ENCODE data around the gene RNU5B-1. TPM values are rescaled to one million over a fixed set of nuclear protein-coding genes. Genes with fewer than 3 reads are reported as not detected.

The RNU5B-1 gene
- total and polyA plus RNA-seq, 7 donors, result 12.8 to 34.0 (median 13.9) TPM; not detected in 4

DNA sequence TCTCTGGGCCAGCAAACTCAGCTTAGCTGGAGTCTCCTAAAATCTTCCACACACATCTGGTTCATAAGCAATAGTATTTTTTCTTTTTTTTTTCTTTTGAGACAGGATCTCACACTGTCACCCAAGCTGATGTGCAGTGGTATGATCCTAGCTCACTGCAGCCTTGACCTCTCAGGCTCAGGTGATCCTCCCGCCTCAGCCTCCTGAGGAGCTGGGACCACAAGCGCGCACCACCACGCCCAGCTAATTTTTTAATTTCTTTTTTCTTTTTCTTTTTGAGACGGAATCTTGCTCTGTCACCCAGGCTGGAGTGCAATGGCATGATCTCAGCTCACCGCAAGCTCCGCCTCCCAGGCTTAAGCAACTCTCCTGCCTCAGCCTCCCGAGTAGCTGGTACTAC lies 34.3 kb downstream of the RNU5B-1 start:
- no peaks in the 10 kb centered on the region for H3K4me1 ChIP-seq
- no peak overlapping the region for H3K4me3 ChIP-seq
- no peak for ATAC-seq
- H3K27me3 ChIP-seq (ENCODE audit: insufficient read depth in 3 of 3, low read length in 2 of 3), result peaks cover 0 to 2% (median 0%) of the 10 kb centered on the region in 3 donors
- no peaks in the 10 kb centered on the region for H3K9me3 ChIP-seq
- WGBS, 3 donors, result 91 to 96% (median 93%) methylated on average over 8 of the region's 8 CpGs
- no peak for DNase-seq
- no peak overlapping the region for H3K27ac ChIP-seq
- no peaks in the 10 kb centered on the region for H3K36me3 ChIP-seq (ENCODE audit: insufficient read depth in 1 of 2, low read depth in 1 of 2)
- intact Hi-C loops (cut with DNase I), result no loop called here
- TF ChIP-seq, protein P1, sequence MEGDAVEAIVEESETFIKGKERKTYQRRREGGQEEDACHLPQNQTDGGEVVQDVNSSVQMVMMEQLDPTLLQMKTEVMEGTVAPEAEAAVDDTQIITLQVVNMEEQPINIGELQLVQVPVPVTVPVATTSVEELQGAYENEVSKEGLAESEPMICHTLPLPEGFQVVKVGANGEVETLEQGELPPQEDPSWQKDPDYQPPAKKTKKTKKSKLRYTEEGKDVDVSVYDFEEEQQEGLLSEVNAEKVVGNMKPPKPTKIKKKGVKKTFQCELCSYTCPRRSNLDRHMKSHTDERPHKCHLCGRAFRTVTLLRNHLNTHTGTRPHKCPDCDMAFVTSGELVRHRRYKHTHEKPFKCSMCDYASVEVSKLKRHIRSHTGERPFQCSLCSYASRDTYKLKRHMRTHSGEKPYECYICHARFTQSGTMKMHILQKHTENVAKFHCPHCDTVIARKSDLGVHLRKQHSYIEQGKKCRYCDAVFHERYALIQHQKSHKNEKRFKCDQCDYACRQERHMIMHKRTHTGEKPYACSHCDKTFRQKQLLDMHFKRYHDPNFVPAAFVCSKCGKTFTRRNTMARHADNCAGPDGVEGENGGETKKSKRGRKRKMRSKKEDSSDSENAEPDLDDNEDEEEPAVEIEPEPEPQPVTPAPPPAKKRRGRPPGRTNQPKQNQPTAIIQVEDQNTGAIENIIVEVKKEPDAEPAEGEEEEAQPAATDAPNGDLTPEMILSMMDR (IDR thresholded peaks at IDR 0.05), result no peak

DNA sequence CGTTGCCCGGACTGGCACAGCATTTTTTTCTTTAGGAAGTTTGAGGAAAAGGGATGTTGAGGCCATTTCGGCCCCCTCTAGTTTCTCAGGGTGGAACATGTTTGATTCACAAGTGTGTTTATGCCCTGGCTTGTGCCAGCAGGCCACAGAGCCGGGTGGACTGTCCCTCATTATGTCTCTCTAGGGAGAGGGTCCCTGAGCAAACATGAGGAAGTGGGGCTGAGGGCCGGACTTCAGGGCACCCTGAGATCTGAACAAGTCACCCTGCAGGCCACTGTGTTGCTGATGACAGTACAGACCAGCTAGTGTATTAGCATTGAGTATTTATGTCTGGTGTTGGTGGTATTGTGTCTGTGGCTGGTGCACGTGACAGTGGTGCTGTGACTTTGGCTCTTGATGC lies 34.9 kb downstream of the RNU5B-1 start:
- Histone ChIP-seq H3K27ac (no peak overlapping the region), H3K27me3 (ENCODE audit: insufficient read depth in 3 of 3, low read length in 2 of 3) (peaks cover 0 to 2% (median 0%) of the 10 kb centered on the region in 3 donors), H3K9me3 (no peaks in the 10 kb centered on the region), H3K36me3 (ENCODE audit: insufficient read depth in 1 of 2, low read depth in 1 of 2) (no peaks in the 10 kb centered on the region), H3K4me1 (no peaks in the 10 kb centered on the region), H3K4me3 (no peak overlapping the region)
- ATAC-seq (no peak), DNase-seq (no peak)
- TF ChIP-seq, protein P1 (IDR thresholded peaks at IDR 0.05), result no peak
- intact Hi-C loops (cut with DNase I), result no loop called here
- 86 to 88% (median 86%) methylated on average over 6 of the region's 6 CpGs for WGBS, 3 donors

DNA sequence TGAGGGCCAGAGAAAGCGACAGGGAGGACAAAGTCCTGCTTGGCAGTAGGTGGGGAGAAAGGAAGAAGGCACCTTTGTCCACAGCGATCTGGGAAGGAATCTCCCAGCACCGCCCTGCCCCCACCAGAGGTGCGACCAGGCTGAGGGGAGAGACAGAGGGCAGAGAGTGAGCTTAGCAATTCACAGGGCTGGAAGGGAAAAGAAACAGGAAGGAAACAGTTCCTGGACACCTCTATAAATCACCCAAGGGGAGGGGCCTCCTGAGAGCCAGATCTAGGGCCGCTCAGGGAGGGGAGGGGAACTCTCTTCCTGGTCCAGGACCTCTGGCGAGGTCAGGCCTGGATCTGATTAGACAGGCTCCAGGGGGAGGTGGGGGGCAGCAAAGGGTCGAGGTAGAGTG lies 35.4 kb downstream of the RNU5B-1 start:
- no peak for ATAC-seq
- no peaks in the 10 kb centered on the region for H3K36me3 ChIP-seq (ENCODE audit: insufficient read depth in 1 of 2, low read depth in 1 of 2)
- peaks cover 0 to 2% (median 0%) of the 10 kb centered on the region in 3 donors for H3K27me3 ChIP-seq (ENCODE audit: insufficient read depth in 3 of 3, low read length in 2 of 3)
- no peak overlapping the region for H3K27ac ChIP-seq
- no peaks in the 10 kb centered on the region for H3K9me3 ChIP-seq
- H3K4me1 ChIP-seq, result no peaks in the 10 kb centered on the region
- TF ChIP-seq, protein P1 (IDR thresholded peaks at IDR 0.05), result no peak
- intact Hi-C loops (cut with DNase I), result no loop called here
- 57 to 61% (median 59%) methylated on average over 7 of the region's 7 CpGs for WGBS, 3 donors
- DNase-seq, result no peak
- H3K4me3 ChIP-seq, result no peak overlapping the region

DNA sequence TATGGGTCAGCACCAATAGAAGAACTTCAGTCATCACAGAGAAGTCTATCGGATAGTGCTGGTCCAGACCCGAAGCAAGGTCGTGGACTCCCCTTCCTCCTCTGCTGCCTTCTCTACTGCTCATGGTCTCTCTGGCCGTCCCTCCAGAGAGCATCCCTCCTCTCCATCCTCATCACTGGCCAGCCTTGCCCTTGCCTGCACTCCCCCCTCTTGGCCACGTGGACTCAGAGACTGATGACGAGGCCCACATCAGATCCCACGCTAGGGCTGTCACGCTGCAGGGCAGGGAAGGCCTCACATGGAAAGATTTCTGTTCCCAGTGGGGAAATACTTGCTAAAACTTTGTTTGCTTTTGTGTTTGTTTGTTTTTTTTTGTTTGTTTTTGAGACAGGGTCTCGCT lies 38.0 kb downstream of the RNU5B-1 start:
- intact Hi-C loops (cut with DNase I), result no loop called here
- H3K36me3 ChIP-seq (ENCODE audit: insufficient read depth in 1 of 2, low read depth in 1 of 2), result no peaks in the 10 kb centered on the region
- H3K27me3 ChIP-seq (ENCODE audit: insufficient read depth in 3 of 3, low read length in 2 of 3), result no peaks in the 10 kb centered on the region
- TF ChIP-seq, protein P1 (IDR thresholded peaks at IDR 0.05), result no peak
- no peak overlapping the region for H3K27ac ChIP-seq
- H3K4me3 ChIP-seq, result no peak overlapping the region
- WGBS, 3 donors, result 88 to 90% (median 89%) methylated on average over 9 of the region's 9 CpGs
- H3K9me3 ChIP-seq, result no peaks in the 10 kb centered on the region
- peak in 1 of 2 donors; percentile 28 for DNase-seq
- no peaks in the 10 kb centered on the region for H3K4me1 ChIP-seq
- ATAC-seq, result no peak

DNA sequence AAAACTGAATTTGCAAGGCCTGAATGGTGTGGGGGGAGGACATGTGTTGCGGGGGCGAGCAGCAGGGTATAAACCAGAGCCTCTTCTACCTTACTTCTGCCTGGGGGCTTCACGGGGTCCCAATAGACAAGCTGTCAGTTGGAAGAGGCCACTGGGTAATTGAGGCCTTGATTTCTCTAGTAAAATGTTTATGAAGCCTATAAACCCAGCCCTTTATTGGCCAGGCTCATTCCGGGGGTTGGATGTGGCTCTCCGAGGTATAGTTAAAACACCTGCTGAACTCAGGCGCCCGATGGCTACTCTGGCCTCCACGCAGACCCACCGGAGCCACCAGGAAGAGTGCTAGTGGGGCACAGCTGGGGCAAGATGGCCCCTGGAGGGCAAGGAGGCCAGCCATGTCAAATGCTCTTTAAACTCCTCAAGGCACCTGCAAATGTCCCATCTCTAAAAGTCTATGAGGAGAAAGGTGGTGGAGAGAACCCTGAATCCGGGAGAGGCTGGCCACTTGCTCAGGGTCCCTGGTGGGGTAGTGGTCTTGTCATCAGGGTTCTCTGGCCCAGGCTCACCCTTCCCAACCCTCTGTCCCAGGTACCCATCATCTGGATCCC lies 39.0 kb downstream of the RNU5B-1 start:
- ATAC-seq (no peak), DNase-seq (no peak)
- TF ChIP-seq, protein P1 (IDR thresholded peaks at IDR 0.05), result no peak
- intact Hi-C loops (cut with DNase I), result no loop called here
- H3K27me3 ChIP-seq (ENCODE audit: insufficient read depth in 3 of 3, low read length in 2 of 3), result no peaks in the 10 kb centered on the region
- WGBS, 3 donors, result 79 to 81% (median 80%) methylated on average over 10 of the region's 10 CpGs
- H3K4me1 ChIP-seq, result no peaks in the 10 kb centered on the region
- no peak overlapping the region for H3K4me3 ChIP-seq
- no peaks in the 10 kb centered on the region for H3K36me3 ChIP-seq (ENCODE audit: insufficient read depth in 1 of 2, low read depth in 1 of 2)
- H3K27ac ChIP-seq, result no peak overlapping the region
- H3K9me3 ChIP-seq, result no peaks in the 10 kb centered on the region
